ENCODE results near the gene SP1. TPM values are rescaled to one million over a fixed set of nuclear protein-coding genes. Genes with fewer than 3 reads are reported as not detected.
"Not testable (repeated sequence)": the region's sequence is repeated elsewhere in the genome, so short reads cannot be mapped to it uniquely, and the experiment has no call there.

SP1 gene
- total RNA-seq, 3 donors from 2014 or later (not counting 1 experiment from before 2014, with no cell fraction given), result 84.6 to 96.3 (median 88.5) TPM

- Histone ChIP-seq H3K9me3 (ENCODE audit: control insufficient read depth, insufficient read depth, low read length) (no peaks in the 10 kb centered on the region), H3K27me3 (ENCODE audit: control insufficient read depth, insufficient read depth, low read length) (no peaks in the 10 kb centered on the region), H3K27ac (ENCODE audit: low read length) (no peak overlapping the region), H3K4me3 (ENCODE audit: low read length) (no peak overlapping the region), H3K36me3 (ENCODE audit: control insufficient read depth, insufficient read depth, low read length) (peaks cover 24% of the 10 kb centered on the region), H3K4me1 (ENCODE audit: control insufficient read depth, insufficient read depth, low read length) (peaks cover 17% of the 10 kb centered on the region)
- Mint-ChIP-seq H3K4me1 (peaks cover 35 to 47% of the 10 kb centered on the region in 2 donors), H3K4me3 (peak overlapping the region; percentile 67), H3K27me3 (ENCODE audit: low read depth in 2 of 2) (no peaks in the 10 kb centered on the region), H3K27ac (peak overlapping the region in 1 of 2 donors; percentile 80), H3K9me3 (no peaks in the 10 kb centered on the region), H3K36me3 (no peaks in the 10 kb centered on the region)
- WGBS (ENCODE audit: insufficient coverage), result 93% methylated on average over 3 of the region's 3 CpGs
- ATAC-seq (no peak), DNase-seq (no peak)
- intact Hi-C loops (cut with micrococcal nuclease), result no loop called here
- no peak for TF ChIP-seq CTCF (IDR thresholded peaks at IDR 0.05)
These were observed 9.7 kb downstream of the SP1 start for GRCh38 chr12:53389702-53390101.

GRCh38 chr12:53391724-53392123 is 11.7 kb downstream of the SP1 start:
- no peak for ATAC-seq
- no peaks in the 10 kb centered on the region for H3K27me3 ChIP-seq (ENCODE audit: control insufficient read depth, insufficient read depth, low read length)
- H3K9me3 Mint-ChIP-seq, result no peaks in the 10 kb centered on the region
- intact Hi-C loops (cut with micrococcal nuclease), result no loop called here
- no peak overlapping the region for H3K4me3 Mint-ChIP-seq
- H3K36me3 Mint-ChIP-seq, result no peaks in the 10 kb centered on the region
- DNase-seq, result no peak
- H3K4me1 Mint-ChIP-seq, result peaks cover 26 to 40% of the 10 kb centered on the region in 2 donors
- H3K36me3 ChIP-seq (ENCODE audit: control insufficient read depth, insufficient read depth, low read length), result peaks cover 23% of the 10 kb centered on the region
- no peak overlapping the region for H3K4me3 ChIP-seq (ENCODE audit: low read length)
- H3K27ac ChIP-seq (ENCODE audit: low read length), result no peak overlapping the region
- 87% methylated on average over 5 of the region's 5 CpGs for WGBS (ENCODE audit: insufficient coverage)
- H3K9me3 ChIP-seq (ENCODE audit: control insufficient read depth, insufficient read depth, low read length), result no peaks in the 10 kb centered on the region
- peak overlapping the region; percentile 26 to 49 for H3K27ac Mint-ChIP-seq
- TF ChIP-seq CTCF (IDR thresholded peaks at IDR 0.05), result no peak
- H3K27me3 Mint-ChIP-seq (ENCODE audit: low read depth in 2 of 2), result no peaks in the 10 kb centered on the region
- H3K4me1 ChIP-seq (ENCODE audit: control insufficient read depth, insufficient read depth, low read length), result peaks cover 13% of the 10 kb centered on the region

GRCh38 chr12:53399896-53400295 is 19.9 kb downstream of the SP1 start:
- intact Hi-C loops (cut with micrococcal nuclease), result no loop called here
- H3K27ac Mint-ChIP-seq, result no peak overlapping the region
- no peaks in the 10 kb centered on the region for H3K9me3 Mint-ChIP-seq

GRCh38 chr12:53402351-53402750 is 22.4 kb downstream of the SP1 start:
- ATAC-seq; H3K27me3 Mint-ChIP-seq (ENCODE audit: low read depth in 2 of 2); DNase-seq; H3K4me1 Mint-ChIP-seq; H3K27me3 ChIP-seq (ENCODE audit: control insufficient read depth, insufficient read depth, low read length); H3K9me3 ChIP-seq (ENCODE audit: control insufficient read depth, insufficient read depth, low read length); H3K9me3 Mint-ChIP-seq; H3K36me3 Mint-ChIP-seq; H3K27ac ChIP-seq (ENCODE audit: low read length); H3K4me3 ChIP-seq (ENCODE audit: low read length); H3K4me3 Mint-ChIP-seq; H3K27ac Mint-ChIP-seq; H3K4me1 ChIP-seq (ENCODE audit: control insufficient read depth, insufficient read depth, low read length); H3K36me3 ChIP-seq (ENCODE audit: control insufficient read depth, insufficient read depth, low read length); intact Hi-C loops (cut with micrococcal nuclease): not testable (repeated sequence)
- 97% methylated on average over 16 of the region's 16 CpGs for WGBS (ENCODE audit: insufficient coverage)

More at GRCh38 chr12:53399896-53400295, 19.9 kb downstream of the SP1 start:
- no peak for DNase-seq
- H3K27me3 Mint-ChIP-seq (ENCODE audit: low read depth in 2 of 2), result no peaks in the 10 kb centered on the region
- no peaks in the 10 kb centered on the region for H3K9me3 ChIP-seq (ENCODE audit: control insufficient read depth, insufficient read depth, low read length)
- peaks cover 8% of the 10 kb centered on the region for H3K36me3 ChIP-seq (ENCODE audit: control insufficient read depth, insufficient read depth, low read length)
- no peaks in the 10 kb centered on the region for H3K4me1 ChIP-seq (ENCODE audit: control insufficient read depth, insufficient read depth, low read length)
- H3K27me3 ChIP-seq (ENCODE audit: control insufficient read depth, insufficient read depth, low read length), result no peaks in the 10 kb centered on the region
- no peak for TF ChIP-seq CTCF (IDR thresholded peaks at IDR 0.05)
- peaks cover 0 to 5% of the 10 kb centered on the region in 2 donors for H3K4me1 Mint-ChIP-seq
- no peak for ATAC-seq
- 96% methylated on average over 6 of the region's 7 CpGs for WGBS (ENCODE audit: insufficient coverage)
- H3K4me3 ChIP-seq (ENCODE audit: low read length), result no peak overlapping the region
- no peak overlapping the region for H3K27ac ChIP-seq (ENCODE audit: low read length)
- H3K4me3 Mint-ChIP-seq, result no peak overlapping the region
- H3K36me3 Mint-ChIP-seq, result no peaks in the 10 kb centered on the region

Measured in natural killer cell (primary cell).